NCI-H526 (cell line): Measurements from ENCODE around the gene ZMYM2.
"Not testable (repeated sequence)": the region's sequence is repeated elsewhere in the genome, so short reads cannot be mapped to it uniquely, and the experiment has no call there.

Source experiments
- DNase-seq, 2 experiments: peaks; one replicate each; lab custom pipeline; 2025; lab: John Stamatoyannopoulos, UW

The ZMYM2 gene

GRCh38 chr13:19982447-19983043 lies 24.0 kb downstream of the ZMYM2 start:
- peak; percentile 37 to 65 for DNase-seq

GRCh38 chr13:19984430-19985218 lies 26.1 kb downstream of the ZMYM2 start:
- DNase-seq, result peak in 1 of 2 experiments; percentile 40

GRCh38 chr13:19985219-19985556 lies 26.7 kb downstream of the ZMYM2 start:
- DNase-seq, result peak; percentile 8 to 45

- no peak for DNase-seq
Measured at GRCh38 chr13:19991531-19991930, 33.0 kb downstream of the ZMYM2 start.

- no peak for DNase-seq
Measured at GRCh38 chr13:19993024-19993423, 34.5 kb downstream of the ZMYM2 start.

GRCh38 chr13:19998960-19999359 lies 40.4 kb downstream of the ZMYM2 start:
- no peak for DNase-seq

GRCh38 chr13:20000062-20000552 lies 41.6 kb downstream of the ZMYM2 start:
- no peak for DNase-seq

GRCh38 chr13:20001366-20002190 lies 43.1 kb downstream of the ZMYM2 start:
- no peak for DNase-seq

GRCh38 chr13:20002787-20003186 lies 44.3 kb downstream of the ZMYM2 start:
- DNase-seq, result peak in 1 of 2 experiments; percentile 5

GRCh38 chr13:20006206-20006605 lies 47.7 kb downstream of the ZMYM2 start:
- no peak for DNase-seq

- no peak for DNase-seq
Measured at GRCh38 chr13:20015763-20016162, 57.2 kb downstream of the ZMYM2 start.

GRCh38 chr13:20016649-20017364 lies 58.3 kb downstream of the ZMYM2 start:
- no peak for DNase-seq

GRCh38 chr13:20017365-20017711 lies 58.8 kb downstream of the ZMYM2 start:
- no peak for DNase-seq

- DNase-seq, result no peak
Measured at GRCh38 chr13:20019043-20019442, 60.5 kb downstream of the ZMYM2 start.

- DNase-seq, result no peak
Measured at GRCh38 chr13:20024702-20025101, 66.2 kb downstream of the ZMYM2 start.

- no peak for DNase-seq
Measured at GRCh38 chr13:20028953-20029352, 70.4 kb downstream of the ZMYM2 start.

- DNase-seq, result no peak
Measured at GRCh38 chr13:20033486-20033885, 75.0 kb downstream of the ZMYM2 start.

GRCh38 chr13:20035130-20035529 lies 76.6 kb downstream of the ZMYM2 start:
- peak in 1 of 2 experiments; percentile 29 for DNase-seq

GRCh38 chr13:20037908-20038307 lies 79.4 kb downstream of the ZMYM2 start:
- no peak for DNase-seq

GRCh38 chr13:20042603-20043002 lies 84.1 kb downstream of the ZMYM2 start:
- DNase-seq, result not testable (repeated sequence)

GRCh38 chr13:20043207-20043925 lies 84.8 kb downstream of the ZMYM2 start:
- DNase-seq, result no peak
